Left ventricle myocardium inferior (tissue), 1 donor: Measurements from ENCODE around the gene PELI2. TPM values are rescaled to one million over a fixed set of nuclear protein-coding genes. Genes with fewer than 3 reads are reported as not detected.

Experiments used
- DNase-seq: peaks from one replicate; pipeline ENCODE4 v3.0.0-alpha.2; 2020
- H3K27ac ChIP-seq: fragments of 200-600 bp; replicated peaks from 2 replicates; pipeline ENCODE4 v1.8.0; 2021
- H3K27me3 ChIP-seq: fragments of 200-600 bp; 2 replicates; pipeline ENCODE4 v1.8.0; 2021; ENCODE audit warnings: low read depth
- H3K36me3 ChIP-seq: fragments of 200-600 bp; 2 replicates; pipeline ENCODE4 v1.8.0; 2021
- H3K4me1 ChIP-seq: fragments of 200-600 bp; 2 replicates; pipeline ENCODE4 v1.8.0; 2021
- H3K4me3 ChIP-seq: fragments of 200-600 bp; 2 replicates; pipeline ENCODE4 v1.8.0; 2021; ENCODE audit warnings: mild to moderate bottlenecking, moderate library complexity
- H3K9me3 ChIP-seq: fragments of 200-600 bp; replicated peaks from 2 replicates; pipeline ENCODE4 v1.8.0; 2021
- CTCF ChIP-seq: fragments of 200-600 bp; IDR thresholded peaks from 2 replicates; pipeline ENCODE4 v1.8.0; 2021; ENCODE audit warnings: antibody characterized with exemption, mild to moderate bottlenecking, borderline replicate concordance
- intact Hi-C: fragments of 100-400 bp; cut with micrococcal nuclease; formaldehyde crosslinking; loops from one replicate; pipeline ENCODE4 v1.11.0; 2022
- total RNA-seq: library from RNA; stranded (reverse); fragmentation: NEBNext Ultra II Directional; extraction: Animal tissue kit (Norgen Biotek cat#: 25700); gene quantifications from one replicate; pipeline ENCODE4 v1.2.1, GENCODE V29; 2021
- donor health status: DM: no; HTN: yes; CAD: no; lungs with severe emphysema.

Gene PELI2
- total RNA-seq, 1 donor from 2014 or later: 2.0 TPM

GRCh38 chr14:56131004-56131864 is 13.0 kb downstream of the PELI2 start:
- no peak for DNase-seq
- no peak for TF ChIP-seq CTCF
- no peak overlapping the region for H3K27ac ChIP-seq
- intact Hi-C loops: no loop called here
- H3K36me3 ChIP-seq: no peaks in the 10 kb centered on the region
- H3K9me3 ChIP-seq: no peaks in the 10 kb centered on the region
- H3K4me1 ChIP-seq: peaks cover 30% of the 10 kb centered on the region
- no peak overlapping the region for H3K4me3 ChIP-seq
- H3K27me3 ChIP-seq: no peaks in the 10 kb centered on the region

- Histone ChIP-seq H3K36me3 (no peaks in the 10 kb centered on the region), H3K4me1 (peaks cover 30% of the 10 kb centered on the region), H3K27ac (no peak overlapping the region), H3K9me3 (no peaks in the 10 kb centered on the region), H3K4me3 (no peak overlapping the region), H3K27me3 (no peaks in the 10 kb centered on the region)
- TF ChIP-seq CTCF: no peak
- intact Hi-C loops: no loop called here
- DNase-seq: no peak
These were observed 13.9 kb downstream of the PELI2 start for GRCh38 chr14:56131865-56132833.

GRCh38 chr14:56133547-56133946 is 15.3 kb downstream of the PELI2 start:
- no peak for TF ChIP-seq CTCF
- Histone ChIP-seq H3K36me3 (no peaks in the 10 kb centered on the region), H3K4me1 (peaks cover 30% of the 10 kb centered on the region), H3K27me3 (peaks cover 4% of the 10 kb centered on the region), H3K27ac (no peak overlapping the region), H3K9me3 (no peaks in the 10 kb centered on the region), H3K4me3 (no peak overlapping the region)
- intact Hi-C loops: no loop called here
- DNase-seq: no peak

- peaks cover 4% of the 10 kb centered on the region for H3K27me3 ChIP-seq
- no peaks in the 10 kb centered on the region for H3K9me3 ChIP-seq
- H3K4me1 ChIP-seq: peaks cover 20% of the 10 kb centered on the region
- no peak for DNase-seq
- TF ChIP-seq CTCF: no peak
- intact Hi-C loops: no loop called here
- no peaks in the 10 kb centered on the region for H3K36me3 ChIP-seq
- H3K27ac ChIP-seq: no peak overlapping the region
- no peak overlapping the region for H3K4me3 ChIP-seq
These were observed 16.8 kb downstream of the PELI2 start for GRCh38 chr14:56135001-56135400.

GRCh38 chr14:56135668-56136067 is 17.5 kb downstream of the PELI2 start:
- intact Hi-C loops: no loop called here
- peaks cover 4% of the 10 kb centered on the region for H3K27me3 ChIP-seq
- DNase-seq: no peak
- TF ChIP-seq CTCF: no peak
- no peaks in the 10 kb centered on the region for H3K9me3 ChIP-seq
- H3K4me1 ChIP-seq: peaks cover 15% of the 10 kb centered on the region
- no peaks in the 10 kb centered on the region for H3K36me3 ChIP-seq
- no peak overlapping the region for H3K4me3 ChIP-seq
- H3K27ac ChIP-seq: no peak overlapping the region
